PC-3 (cell line): ENCODE data around the gene LENG9. TPM values are rescaled to one million over a fixed set of nuclear protein-coding genes. Genes with fewer than 3 reads are reported as not detected.

Experiments
- ATAC-seq: fragments of 200-7000 bp; cut with Tn5 transposase; 2 replicates; pipeline ENCODE4 v1.9.1; 2020; ENCODE audit warnings: mild to moderate bottlenecking, moderate library complexity
- BruUV-seq: library from RNA; stranded (reverse); fragments of 400-500 nt; replicated peaks from 2 replicates; lab custom pipeline; 2021; lab: Mats Ljungman, UMichigan
- CTCF ChIA-PET: fragments of 300-600 bp; sonication (Branson Sonifier 250); formaldehyde crosslinking; loops from one replicate; lab custom pipeline; 2022; ENCODE audit warnings: antibody characterized with exemption; lab: Charles Lee
- POLR2A ChIA-PET: fragments of 300-600 bp; sonication (Branson Sonifier 250); formaldehyde crosslinking; loops from one replicate; lab custom pipeline; 2022; ENCODE audit warnings: antibody characterized with exemption; ENCODE audit not compliant: unreplicated experiment; lab: Charles Lee
- DNase-seq: peaks from one replicate; pipeline ENCODE4 v3.0.0-alpha.2; 2015
- H2AFZ ChIP-seq: fragments of 300-600 bp; sonication (generic); 2 replicates; pipeline ENCODE4 v1.6.0; 2016; ENCODE audit warnings: antibody characterized with exemption, low read length
- H3F3A ChIP-seq: fragments of 300-600 bp; sonication (generic); one replicate; pipeline ENCODE4 v1.6.0; 2017; ENCODE audit warnings: antibody characterized with exemption, low read length, control low read depth, mild to moderate bottlenecking; ENCODE audit not compliant: unreplicated experiment
- H3K27ac ChIP-seq: fragments of 300-600 bp; sonication (generic); 2 replicates; pipeline ENCODE4 v1.5.1; 2016; ENCODE audit warnings: mild to moderate bottlenecking, low read length
- H3K27me3 ChIP-seq: fragments of 300-600 bp; sonication (generic); 2 replicates; pipeline ENCODE4 v1.6.1; 2016; ENCODE audit warnings: low read length, mixed read lengths
- H3K36me3 ChIP-seq: fragments of 300-600 bp; sonication (generic); 2 replicates; pipeline ENCODE4 v1.6.1; 2016; ENCODE audit warnings: low read depth, mixed run types, low read length, mixed read lengths
- H3K4me1 ChIP-seq: fragments of 300-600 bp; sonication (generic); 2 replicates; pipeline ENCODE4 v1.5.1; 2016; ENCODE audit warnings: low read length; ENCODE audit not compliant: insufficient read depth
- H3K4me2 ChIP-seq: fragments of 300-600 bp; sonication (generic); 2 replicates; pipeline ENCODE4 v1.6.0; 2016; ENCODE audit warnings: low read length
- H3K4me3 ChIP-seq: fragments of 300-600 bp; sonication (generic); 2 replicates; pipeline ENCODE4 v1.5.1; 2016; ENCODE audit warnings: mild to moderate bottlenecking, low read length, mixed read lengths
- H3K79me2 ChIP-seq: fragments of 300-600 bp; sonication (generic); 2 replicates; pipeline ENCODE4 v1.6.1; 2017; ENCODE audit warnings: low read length, mixed read lengths
- H3K9ac ChIP-seq: fragments of 300-600 bp; sonication (generic); 2 replicates; pipeline ENCODE4 v1.6.0; 2016; ENCODE audit warnings: mild to moderate bottlenecking, low read length
- H3K9me2 ChIP-seq: fragments of 300-600 bp; sonication (generic); replicated peaks from 2 replicates; pipeline ENCODE4 v1.6.1; 2016; ENCODE audit warnings: mixed run types, low read length, mixed read lengths
- H3K9me3 ChIP-seq: fragments of 300-600 bp; sonication (generic); 2 replicates; pipeline ENCODE4 v1.6.1; 2016; ENCODE audit warnings: low read length, mixed read lengths
- H4K20me1 ChIP-seq: fragments of 300-600 bp; sonication (generic); 2 replicates; pipeline ENCODE4 v1.6.1; 2016; ENCODE audit warnings: low read length, mixed read lengths
- EZH2 ChIP-seq: fragments of 300-600 bp; sonication (generic); IDR thresholded peaks from one replicate; pipeline ENCODE4 v1.6.1; 2017; ENCODE audit warnings: antibody characterized with exemption, mild to moderate bottlenecking, low read length; ENCODE audit not compliant: unreplicated experiment
- EZH2phosphoT487 ChIP-seq: fragments of 300-600 bp; sonication (generic); IDR thresholded peaks from 2 replicates; pipeline ENCODE4 v1.6.1; 2018; ENCODE audit warnings: mild to moderate bottlenecking, antibody characterized with exemption, low read length, borderline replicate concordance
- intact Hi-C: fragments of 100-400 bp; cut with micrococcal nuclease; formaldehyde crosslinking; loops from 2 replicates; pipeline ENCODE4 v1.9.0; 2023
- total RNA-seq: library from RNA; depleted of rRNA; stranded (reverse); fragments of >200 nt; gene quantifications from 2 replicates; pipeline ENCODE4 v1.2.3, GENCODE V29; 2014
- TF ChIP-seq, protein P1 (sequence below): fragments of 300-600 bp; sonication (generic); conservative IDR thresholded peaks from 2 replicates; pipeline ENCODE4 v1.5.1; 2017; ENCODE audit warnings: antibody characterized with exemption, low read depth, mild to moderate bottlenecking, low read length

LENG9 gene
- total RNA-seq, 1 experiment from 2014 or later = 7.1 TPM

DNA sequence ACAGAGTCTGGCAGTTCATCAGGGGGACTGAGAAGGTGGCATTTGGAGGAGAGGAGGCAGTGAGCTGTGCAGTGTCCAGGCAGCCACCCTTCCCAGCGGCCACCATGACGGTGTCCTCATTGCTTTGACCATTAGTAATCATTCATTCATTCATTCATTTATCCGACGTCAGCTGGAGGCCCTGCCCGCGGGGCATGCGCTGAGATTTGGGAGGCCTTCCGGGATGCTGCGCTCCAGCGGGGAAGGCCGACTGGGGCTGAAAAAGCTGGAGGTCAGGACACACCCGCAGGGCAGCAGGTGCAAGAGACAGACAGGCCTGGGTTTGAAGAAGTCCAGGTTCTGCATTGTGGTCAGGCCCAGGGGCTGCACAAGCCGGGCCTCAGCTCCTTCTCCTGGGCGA, 39.4 kb downstream of the LENG9 start:
- Histone ChIP-seq H3K9me3 (no peaks in the 10 kb centered on the region), H3K4me2 (no peak overlapping the region), H3K4me1 (peaks cover 9% of the 10 kb centered on the region), H3K27ac (no peak overlapping the region), H3K9me2 (no peaks in the 10 kb centered on the region), H3K4me3 (no peak overlapping the region), H3K36me3 (no peaks in the 10 kb centered on the region), H3K9ac (no peak overlapping the region), H4K20me1 (no peaks in the 10 kb centered on the region), H3K27me3 (peaks cover 6% of the 10 kb centered on the region; the same call in 1 of the 2 replicates), H3K79me2 (no peaks in the 10 kb centered on the region), H3F3A (no peaks in the 10 kb centered on the region), H2AFZ (no peak overlapping the region)
- BruUV-seq = no TSS peak
- TF ChIP-seq EZH2phosphoT487 (no peak), EZH2 (no peak)
- TF ChIP-seq, protein P1, sequence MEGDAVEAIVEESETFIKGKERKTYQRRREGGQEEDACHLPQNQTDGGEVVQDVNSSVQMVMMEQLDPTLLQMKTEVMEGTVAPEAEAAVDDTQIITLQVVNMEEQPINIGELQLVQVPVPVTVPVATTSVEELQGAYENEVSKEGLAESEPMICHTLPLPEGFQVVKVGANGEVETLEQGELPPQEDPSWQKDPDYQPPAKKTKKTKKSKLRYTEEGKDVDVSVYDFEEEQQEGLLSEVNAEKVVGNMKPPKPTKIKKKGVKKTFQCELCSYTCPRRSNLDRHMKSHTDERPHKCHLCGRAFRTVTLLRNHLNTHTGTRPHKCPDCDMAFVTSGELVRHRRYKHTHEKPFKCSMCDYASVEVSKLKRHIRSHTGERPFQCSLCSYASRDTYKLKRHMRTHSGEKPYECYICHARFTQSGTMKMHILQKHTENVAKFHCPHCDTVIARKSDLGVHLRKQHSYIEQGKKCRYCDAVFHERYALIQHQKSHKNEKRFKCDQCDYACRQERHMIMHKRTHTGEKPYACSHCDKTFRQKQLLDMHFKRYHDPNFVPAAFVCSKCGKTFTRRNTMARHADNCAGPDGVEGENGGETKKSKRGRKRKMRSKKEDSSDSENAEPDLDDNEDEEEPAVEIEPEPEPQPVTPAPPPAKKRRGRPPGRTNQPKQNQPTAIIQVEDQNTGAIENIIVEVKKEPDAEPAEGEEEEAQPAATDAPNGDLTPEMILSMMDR = no peak
- ATAC-seq = no peak
- ChIA-PET POLR2A (no interaction called here), CTCF (no interaction called here)
- intact Hi-C loops = no loop called here
- DNase-seq = no peak

DNA sequence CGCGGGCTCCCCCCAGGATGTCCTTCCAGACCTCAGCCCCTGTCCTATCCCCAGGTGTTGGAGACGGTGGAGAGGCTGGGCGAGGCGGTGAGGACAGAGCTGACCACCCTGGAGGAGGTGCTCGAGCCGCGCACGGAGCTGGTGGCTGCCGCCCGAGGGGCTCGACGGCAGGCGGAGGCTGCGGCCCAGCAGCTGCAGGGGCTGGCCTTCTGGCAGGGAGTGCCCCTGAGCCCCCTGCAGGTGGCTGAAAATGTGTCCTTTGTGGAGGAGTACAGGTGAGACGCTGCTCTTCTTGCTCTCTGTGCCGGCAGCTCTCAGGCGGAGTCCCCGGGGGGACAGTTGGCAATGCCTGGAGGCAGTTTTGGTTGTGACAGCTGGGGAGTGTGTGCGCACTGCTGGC, 41.4 kb downstream of the LENG9 start:
- intact Hi-C loops = no loop called here
- no peak for ATAC-seq
- POLR2A ChIA-PET = no interaction called here

DNA sequence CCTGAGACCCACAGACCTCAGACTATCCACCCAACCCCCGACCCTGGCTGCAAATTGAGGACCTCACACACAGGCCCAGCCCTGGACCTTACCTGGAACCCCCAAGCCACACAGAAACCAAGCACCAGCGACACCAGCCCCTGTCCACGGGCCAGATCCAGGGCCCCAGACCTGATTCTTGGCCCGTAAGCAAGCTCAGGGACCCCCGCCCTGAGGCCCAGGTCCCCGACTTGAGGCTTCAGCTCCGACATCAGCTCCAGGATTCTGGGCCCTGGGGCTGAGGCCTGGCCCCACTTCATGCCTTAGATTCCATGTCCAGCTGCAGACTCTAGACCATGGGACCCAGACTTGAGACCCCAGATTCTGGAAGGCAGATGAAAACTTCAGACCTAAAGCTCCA, 42.1 kb downstream of the LENG9 start:
- no peak overlapping the region for H2AFZ ChIP-seq
- H3K9me3 ChIP-seq = no peaks in the 10 kb centered on the region
- H3K9me2 ChIP-seq = no peaks in the 10 kb centered on the region
- H3K4me3 ChIP-seq = no peak overlapping the region
- no peaks in the 10 kb centered on the region for H3K79me2 ChIP-seq
- POLR2A ChIA-PET = no interaction called here
- intact Hi-C loops = no loop called here
- H3K27me3 ChIP-seq = peaks cover 6% of the 10 kb centered on the region; the same call in 1 of the 2 replicates
- no peaks in the 10 kb centered on the region for H3K36me3 ChIP-seq
- ATAC-seq = no peak
- DNase-seq = no peak
- TF ChIP-seq EZH2 = no peak
- TF ChIP-seq EZH2phosphoT487 = no peak
- TF ChIP-seq, protein P1 = no peak
- peaks cover 6% of the 10 kb centered on the region for H3K4me1 ChIP-seq
- H3K27ac ChIP-seq = no peak overlapping the region
- no peak overlapping the region for H3K4me2 ChIP-seq
- H4K20me1 ChIP-seq = no peaks in the 10 kb centered on the region
- no peaks in the 10 kb centered on the region for H3F3A ChIP-seq
- no peak overlapping the region for H3K9ac ChIP-seq
- CTCF ChIA-PET = no interaction called here
- no TSS peak for BruUV-seq

More for the DNA sequence above, 41.4 kb downstream of the LENG9 start:
- peaks cover 9% of the 10 kb centered on the region for H3K4me1 ChIP-seq
- H3K27me3 ChIP-seq = peaks cover 6% of the 10 kb centered on the region; the same call in 1 of the 2 replicates
- H3K4me3 ChIP-seq = no peak overlapping the region
- no peak overlapping the region for H3K9ac ChIP-seq
- H3K4me2 ChIP-seq = no peak overlapping the region
- TF ChIP-seq EZH2phosphoT487 = no peak
- TF ChIP-seq, protein P1 = no peak
- no peak for TF ChIP-seq EZH2
- H3K9me3 ChIP-seq = no peaks in the 10 kb centered on the region
- CTCF ChIA-PET = no interaction called here
- H2AFZ ChIP-seq = no peak overlapping the region
- H3K79me2 ChIP-seq = no peaks in the 10 kb centered on the region
- no peak overlapping the region for H3K27ac ChIP-seq
- no TSS peak for BruUV-seq
- no peaks in the 10 kb centered on the region for H3F3A ChIP-seq
- H4K20me1 ChIP-seq = no peaks in the 10 kb centered on the region
- H3K9me2 ChIP-seq = no peaks in the 10 kb centered on the region
- no peaks in the 10 kb centered on the region for H3K36me3 ChIP-seq
- DNase-seq = no peak
